ENCODE data around the gene FSTL5. TPM values are rescaled to one million over a fixed set of nuclear protein-coding genes. Genes with fewer than 3 reads are reported as not detected.

Gene FSTL5
- total and polyA plus RNA-seq, 4 donors = 28.3 to 83.4 (median 33.7) TPM

DNA sequence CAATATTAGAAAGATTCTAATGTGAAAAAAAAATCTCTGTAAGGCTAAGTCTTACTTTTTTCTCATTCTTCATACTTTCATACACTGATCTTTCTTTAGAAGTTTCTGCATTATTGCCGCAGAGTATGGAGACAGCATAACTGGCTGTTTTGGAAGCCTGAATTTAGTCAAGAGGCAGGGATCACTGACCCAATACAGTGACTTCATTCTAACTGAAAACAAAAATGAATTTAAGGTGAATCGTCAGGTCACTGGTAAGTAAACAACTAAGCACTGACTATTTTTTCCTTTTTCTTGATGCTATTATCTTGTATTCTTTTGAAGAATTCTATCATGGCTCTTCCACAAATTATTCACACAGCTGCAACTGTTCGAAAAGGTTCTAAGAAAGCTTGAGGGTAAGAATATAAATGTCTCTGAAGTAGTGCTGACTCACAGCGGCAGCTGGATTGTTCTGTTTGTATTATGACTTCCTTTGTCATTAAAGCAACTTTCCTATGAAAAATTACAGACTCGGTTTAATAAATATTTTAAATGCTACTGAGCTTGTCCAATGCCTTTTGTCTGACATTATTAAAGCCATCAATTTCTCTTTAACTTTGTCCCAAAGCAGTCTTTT, 609.3 kb downstream of the FSTL5 start:
- Histone ChIP-seq H3K27me3 (ENCODE audit: control insufficient read depth, insufficient read depth, low read length) (no peaks in the 10 kb centered on the region), H3K27ac (ENCODE audit: low read depth, low read length) (no peak overlapping the region), H3K4me1 (ENCODE audit: control insufficient read depth, insufficient read depth, low read length) (no peaks in the 10 kb centered on the region), H3K9me3 (ENCODE audit: control insufficient read depth, insufficient read depth, low read length) (no peaks in the 10 kb centered on the region), H3K36me3 (ENCODE audit: control insufficient read depth, insufficient read depth, low read length) (no peaks in the 10 kb centered on the region), H3K4me3 (ENCODE audit: low read depth, low read length) (no peak overlapping the region)
- no CpG with 5 or more reads among the region's 5 CpGs for WGBS (ENCODE audit: insufficient coverage)
- peak in 2 of 6 donors; percentile 2 to 63 for DNase-seq (ENCODE audit: low read depth in 4 of 6, low spot score in 6 of 6)

DNA sequence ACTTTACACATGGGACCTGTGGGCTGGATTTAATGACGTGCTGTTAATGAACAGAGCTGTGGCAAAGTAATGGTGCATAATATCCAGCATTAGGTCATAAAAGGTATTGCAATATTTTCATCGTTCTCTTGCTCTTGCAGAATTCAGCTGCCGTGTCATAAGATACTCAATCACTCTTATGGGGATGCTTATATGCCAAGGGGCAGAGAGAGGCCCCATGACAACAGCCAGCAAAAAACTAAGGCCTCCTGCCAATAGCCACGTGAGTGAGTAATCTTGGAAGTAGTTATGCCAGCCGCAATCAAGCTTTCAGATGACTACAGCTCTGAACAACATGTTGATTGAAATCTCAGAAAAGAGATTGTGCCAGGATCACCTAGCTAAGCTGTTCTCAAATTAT, 616.9 kb downstream of the FSTL5 start:
- Histone ChIP-seq H3K36me3 (ENCODE audit: control insufficient read depth, insufficient read depth, low read length) (no peaks in the 10 kb centered on the region), H3K27ac (ENCODE audit: low read depth, low read length) (no peak overlapping the region), H3K4me3 (ENCODE audit: low read depth, low read length) (no peak overlapping the region), H3K9me3 (ENCODE audit: control insufficient read depth, insufficient read depth, low read length) (no peaks in the 10 kb centered on the region), H3K27me3 (ENCODE audit: control insufficient read depth, insufficient read depth, low read length) (no peaks in the 10 kb centered on the region), H3K4me1 (ENCODE audit: control insufficient read depth, insufficient read depth, low read length) (no peaks in the 10 kb centered on the region)
- no CpG with 5 or more reads among the region's 5 CpGs for WGBS (ENCODE audit: insufficient coverage)
- DNase-seq (ENCODE audit: low read depth in 4 of 6, low spot score in 6 of 6) = no peak

DNA sequence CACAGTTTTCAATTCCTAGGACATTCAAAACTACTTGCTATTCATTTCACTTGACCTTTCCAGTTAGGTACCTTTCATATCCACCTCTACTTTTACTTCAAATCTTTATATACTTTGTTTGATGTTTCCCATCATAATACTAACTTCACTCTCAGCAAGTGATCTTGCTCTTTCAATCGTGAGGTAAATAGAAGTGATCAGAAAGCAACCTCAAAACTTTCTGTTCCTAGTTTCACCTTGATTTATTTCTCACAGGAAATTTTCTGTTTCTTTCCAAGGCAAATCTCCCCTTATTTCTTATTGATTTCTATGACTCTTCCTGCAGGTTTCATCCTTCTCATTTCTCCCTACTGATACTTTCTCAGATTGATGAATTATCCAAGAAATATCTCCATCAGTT, 623.5 kb downstream of the FSTL5 start:
- Histone ChIP-seq H3K27ac (ENCODE audit: low read depth, low read length) (no peak overlapping the region), H3K27me3 (ENCODE audit: control insufficient read depth, insufficient read depth, low read length) (no peaks in the 10 kb centered on the region), H3K4me1 (ENCODE audit: control insufficient read depth, insufficient read depth, low read length) (no peaks in the 10 kb centered on the region), H3K36me3 (ENCODE audit: control insufficient read depth, insufficient read depth, low read length) (no peaks in the 10 kb centered on the region), H3K9me3 (ENCODE audit: control insufficient read depth, insufficient read depth, low read length) (peaks cover 4% of the 10 kb centered on the region), H3K4me3 (ENCODE audit: low read depth, low read length) (no peak overlapping the region)
- no CpG with 5 or more reads among the region's 1 CpG for WGBS (ENCODE audit: insufficient coverage)
- no peak for DNase-seq (ENCODE audit: low read depth in 4 of 6, low spot score in 6 of 6)

DNA sequence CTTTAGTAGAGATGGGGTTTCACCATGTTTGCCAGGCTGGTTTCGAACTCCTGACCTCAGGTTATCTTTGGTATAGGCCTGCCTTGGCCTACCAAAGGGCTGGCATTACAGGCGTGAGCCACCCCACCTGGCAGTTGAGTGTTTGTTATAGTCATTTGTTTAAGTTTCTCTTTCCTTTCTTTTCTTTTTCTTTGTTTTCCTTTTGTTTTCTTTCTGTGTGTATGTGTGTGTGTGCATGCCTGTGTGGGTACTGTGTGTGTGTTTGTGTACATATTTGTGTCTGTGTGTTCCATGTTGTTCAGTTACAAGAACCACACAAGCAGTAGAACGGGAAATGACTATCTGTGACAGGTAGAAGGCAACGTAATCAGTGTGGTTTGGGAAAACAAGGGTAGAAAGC, 624.9 kb downstream of the FSTL5 start:
- Histone ChIP-seq H3K27me3 (ENCODE audit: control insufficient read depth, insufficient read depth, low read length) (no peaks in the 10 kb centered on the region), H3K4me1 (ENCODE audit: control insufficient read depth, insufficient read depth, low read length) (no peaks in the 10 kb centered on the region), H3K4me3 (ENCODE audit: low read depth, low read length) (no peak overlapping the region), H3K9me3 (ENCODE audit: control insufficient read depth, insufficient read depth, low read length) (peaks cover 4% of the 10 kb centered on the region), H3K27ac (ENCODE audit: low read depth, low read length) (no peak overlapping the region), H3K36me3 (ENCODE audit: control insufficient read depth, insufficient read depth, low read length) (no peaks in the 10 kb centered on the region)
- 100% methylated on average over 2 of the region's 4 CpGs for WGBS (ENCODE audit: insufficient coverage)
- DNase-seq (ENCODE audit: low read depth in 4 of 6, low spot score in 6 of 6) = no peak

DNA sequence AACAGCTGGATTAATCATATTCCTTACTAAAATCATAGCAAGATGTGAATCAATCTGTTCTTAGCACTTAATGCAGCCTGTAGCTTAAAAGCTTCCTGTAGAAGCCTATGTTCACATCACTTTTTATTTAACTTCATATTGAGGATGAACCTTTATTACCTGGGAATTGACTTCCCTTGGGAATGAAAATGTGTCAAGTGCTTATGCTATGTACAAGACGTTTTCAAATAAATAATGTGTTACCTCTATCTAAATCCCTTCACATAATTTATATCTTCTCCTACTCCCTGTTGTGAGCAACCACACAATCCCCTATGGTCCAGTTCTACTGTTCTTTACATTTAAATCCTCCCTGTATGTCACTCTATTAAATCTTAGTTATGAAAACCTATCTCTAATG, 633.1 kb downstream of the FSTL5 start:
- WGBS (ENCODE audit: insufficient coverage) = no CpG with 5 or more reads among the region's 1 CpG
- no peak overlapping the region for H3K4me3 ChIP-seq (ENCODE audit: low read depth, low read length)
- peak in 1 of 6 donors; percentile 4 for DNase-seq (ENCODE audit: low read depth in 4 of 6, low spot score in 6 of 6)
- no peaks in the 10 kb centered on the region for H3K36me3 ChIP-seq (ENCODE audit: control insufficient read depth, insufficient read depth, low read length)
- H3K27me3 ChIP-seq (ENCODE audit: control insufficient read depth, insufficient read depth, low read length) = no peaks in the 10 kb centered on the region
- no peaks in the 10 kb centered on the region for H3K4me1 ChIP-seq (ENCODE audit: control insufficient read depth, insufficient read depth, low read length)
- no peak overlapping the region for H3K27ac ChIP-seq (ENCODE audit: low read depth, low read length)
- peaks cover 2% of the 10 kb centered on the region for H3K9me3 ChIP-seq (ENCODE audit: control insufficient read depth, insufficient read depth, low read length)

DNA sequence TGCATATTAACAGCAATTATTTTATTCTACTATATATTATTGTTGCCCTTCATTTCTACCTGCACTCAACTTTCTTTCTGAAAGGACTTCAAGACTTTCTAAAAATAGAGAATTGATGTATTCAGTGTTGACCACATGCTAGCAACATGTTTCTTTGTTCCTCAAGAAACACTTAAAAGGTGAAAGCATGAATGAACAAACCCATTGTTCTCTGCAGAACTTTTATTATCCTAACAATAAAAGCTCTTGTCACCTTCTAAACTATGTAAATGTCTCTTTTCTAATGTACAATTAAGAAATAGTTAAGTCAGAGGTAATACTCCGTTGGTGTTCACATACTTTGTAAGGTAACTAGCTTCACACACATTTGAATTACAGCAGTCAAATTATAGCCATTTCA, 638.7 kb downstream of the FSTL5 start:
- no peaks in the 10 kb centered on the region for H3K9me3 ChIP-seq (ENCODE audit: control insufficient read depth, insufficient read depth, low read length)
- H3K4me1 ChIP-seq (ENCODE audit: control insufficient read depth, insufficient read depth, low read length) = no peaks in the 10 kb centered on the region
- no peak overlapping the region for H3K27ac ChIP-seq (ENCODE audit: low read depth, low read length)
- WGBS (ENCODE audit: insufficient coverage) = no CpG with 5 or more reads among the region's 1 CpG
- DNase-seq (ENCODE audit: low read depth in 4 of 6, low spot score in 6 of 6) = no peak
- no peak overlapping the region for H3K4me3 ChIP-seq (ENCODE audit: low read depth, low read length)
- H3K27me3 ChIP-seq (ENCODE audit: control insufficient read depth, insufficient read depth, low read length) = no peaks in the 10 kb centered on the region
- no peaks in the 10 kb centered on the region for H3K36me3 ChIP-seq (ENCODE audit: control insufficient read depth, insufficient read depth, low read length)

DNA sequence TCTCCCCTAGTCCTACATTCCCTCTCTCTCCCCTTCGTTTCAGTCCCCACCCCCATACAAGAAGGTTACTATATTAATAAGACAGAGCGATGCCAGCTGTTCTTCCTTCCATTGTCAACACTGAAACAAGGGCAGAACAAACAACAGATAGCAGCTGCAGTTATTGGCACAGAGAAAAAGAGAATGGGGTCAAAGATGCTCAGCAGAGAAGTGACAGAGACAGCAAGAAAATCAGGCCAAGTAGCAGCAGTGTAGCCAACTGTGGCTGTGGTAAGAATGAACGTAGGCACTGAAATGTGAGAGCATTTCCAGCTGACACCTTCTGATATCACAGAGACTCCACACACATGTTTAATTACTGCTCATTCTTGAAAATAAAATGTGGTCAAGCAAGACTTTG, 641.8 kb downstream of the FSTL5 start:
- H3K9me3 ChIP-seq (ENCODE audit: control insufficient read depth, insufficient read depth, low read length) = no peaks in the 10 kb centered on the region
- DNase-seq (ENCODE audit: low read depth in 4 of 6, low spot score in 6 of 6) = peak in 2 of 6 donors; percentile 30 to 38
- no peak overlapping the region for H3K4me3 ChIP-seq (ENCODE audit: low read depth, low read length)
- no peak overlapping the region for H3K27ac ChIP-seq (ENCODE audit: low read depth, low read length)
- no CpG with 5 or more reads among the region's 3 CpGs for WGBS (ENCODE audit: insufficient coverage)
- H3K4me1 ChIP-seq (ENCODE audit: control insufficient read depth, insufficient read depth, low read length) = no peaks in the 10 kb centered on the region
- no peaks in the 10 kb centered on the region for H3K36me3 ChIP-seq (ENCODE audit: control insufficient read depth, insufficient read depth, low read length)
- H3K27me3 ChIP-seq (ENCODE audit: control insufficient read depth, insufficient read depth, low read length) = no peaks in the 10 kb centered on the region

DNA sequence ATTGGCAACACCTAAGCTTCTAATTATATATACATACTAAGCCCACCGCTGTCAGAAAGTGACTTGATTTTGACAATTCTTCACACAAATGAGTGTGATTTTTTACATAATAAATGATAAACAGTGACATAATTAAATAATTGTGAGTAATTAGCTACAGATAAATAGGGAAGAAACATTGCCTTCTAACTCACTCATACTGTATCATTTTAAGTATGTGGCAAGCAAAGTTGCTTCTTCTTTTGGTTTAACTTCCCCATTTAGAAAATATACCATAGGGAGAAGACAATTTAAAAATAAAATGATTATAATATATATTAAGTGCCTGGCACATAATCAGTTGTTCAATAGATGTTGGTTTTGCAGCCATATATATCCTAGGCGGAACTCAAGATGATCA, 644.2 kb downstream of the FSTL5 start:
- no peaks in the 10 kb centered on the region for H3K27me3 ChIP-seq (ENCODE audit: control insufficient read depth, insufficient read depth, low read length)
- no CpG with 5 or more reads among the region's 2 CpGs for WGBS (ENCODE audit: insufficient coverage)
- no peak for DNase-seq (ENCODE audit: low read depth in 4 of 6, low spot score in 6 of 6)

DNA sequence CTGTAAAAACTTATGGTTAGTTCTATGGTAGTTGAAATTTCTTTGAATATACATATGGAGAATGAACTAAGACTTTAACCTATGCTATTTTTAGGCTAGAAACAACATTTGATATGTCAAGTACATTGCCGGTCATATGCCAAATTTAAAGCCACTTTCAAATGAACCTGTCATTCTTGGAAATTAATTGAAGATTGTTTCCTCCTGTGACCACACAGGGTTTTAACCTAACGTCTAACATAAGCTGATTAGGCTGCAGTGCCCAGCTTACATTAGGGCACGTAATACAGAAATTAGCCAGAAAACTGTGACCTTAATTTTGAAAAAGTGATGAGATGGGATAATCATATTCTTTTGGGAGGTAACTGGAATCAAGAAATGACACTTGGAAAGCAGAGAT, 645.9 kb downstream of the FSTL5 start:
- H3K4me1 ChIP-seq (ENCODE audit: control insufficient read depth, insufficient read depth, low read length) = no peaks in the 10 kb centered on the region
- no peaks in the 10 kb centered on the region for H3K27me3 ChIP-seq (ENCODE audit: control insufficient read depth, insufficient read depth, low read length)
- 93% methylated on average over 2 of the region's 3 CpGs for WGBS (ENCODE audit: insufficient coverage)
- H3K4me3 ChIP-seq (ENCODE audit: low read depth, low read length) = no peak overlapping the region
- no peaks in the 10 kb centered on the region for H3K36me3 ChIP-seq (ENCODE audit: control insufficient read depth, insufficient read depth, low read length)
- H3K9me3 ChIP-seq (ENCODE audit: control insufficient read depth, insufficient read depth, low read length) = no peaks in the 10 kb centered on the region
- H3K27ac ChIP-seq (ENCODE audit: low read depth, low read length) = no peak overlapping the region
- no peak for DNase-seq (ENCODE audit: low read depth in 4 of 6, low spot score in 6 of 6)

More for the DNA sequence above, 644.2 kb downstream of the FSTL5 start:
- no peaks in the 10 kb centered on the region for H3K9me3 ChIP-seq (ENCODE audit: control insufficient read depth, insufficient read depth, low read length)
- H3K4me1 ChIP-seq (ENCODE audit: control insufficient read depth, insufficient read depth, low read length) = no peaks in the 10 kb centered on the region
- no peaks in the 10 kb centered on the region for H3K36me3 ChIP-seq (ENCODE audit: control insufficient read depth, insufficient read depth, low read length)
- H3K27ac ChIP-seq (ENCODE audit: low read depth, low read length) = no peak overlapping the region
- H3K4me3 ChIP-seq (ENCODE audit: low read depth, low read length) = no peak overlapping the region

DNA sequence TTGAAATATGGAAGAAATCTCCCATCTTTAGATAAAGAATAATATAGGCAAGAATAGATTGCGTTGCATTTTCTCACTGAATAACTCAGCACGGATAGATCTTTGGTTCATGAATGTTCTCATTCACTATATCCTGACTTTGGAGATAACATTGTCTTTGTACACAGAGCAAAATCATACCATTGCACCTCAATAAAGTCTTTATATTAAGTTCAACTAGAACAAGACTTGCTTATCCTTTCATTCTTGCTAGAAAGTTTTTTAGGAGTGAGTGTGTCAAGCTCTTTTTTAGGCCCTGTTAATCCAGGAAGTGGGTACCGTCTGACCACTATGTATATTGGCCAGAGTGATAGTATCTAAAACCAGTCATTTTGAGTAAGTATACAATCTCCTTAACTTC, 658.7 kb downstream of the FSTL5 start:
- no CpG with 5 or more reads among the region's 3 CpGs for WGBS (ENCODE audit: insufficient coverage)

More for the DNA sequence above, 658.7 kb downstream of the FSTL5 start:
- Histone ChIP-seq H3K4me3 (ENCODE audit: low read depth, low read length) (no peak overlapping the region), H3K27me3 (ENCODE audit: control insufficient read depth, insufficient read depth, low read length) (no peaks in the 10 kb centered on the region), H3K9me3 (ENCODE audit: control insufficient read depth, insufficient read depth, low read length) (no peaks in the 10 kb centered on the region), H3K27ac (ENCODE audit: low read depth, low read length) (no peak overlapping the region), H3K4me1 (ENCODE audit: control insufficient read depth, insufficient read depth, low read length) (no peaks in the 10 kb centered on the region), H3K36me3 (ENCODE audit: control insufficient read depth, insufficient read depth, low read length) (no peaks in the 10 kb centered on the region)
- no peak for DNase-seq (ENCODE audit: low read depth in 4 of 6, low spot score in 6 of 6)

Data from spinal cord (tissue), 10 donors.